HepG2 (cell line): ENCODE data around the gene MSI2.

Source experiments
- CHD2 ChIP-seq: IDR thresholded peaks from 2 replicates; pipeline ENCODE4 v1.6.1; 2011; ENCODE audit warnings: low read depth, low read length, improper control_type of control experiment
- RFX5 ChIP-seq: IDR thresholded peaks from 2 replicates; pipeline ENCODE4 v1.6.1; 2011; ENCODE audit warnings: low read depth, low read length, improper control_type of control experiment
- TF ChIP-seq, protein P1 (sequence below): sonication (generic); formaldehyde crosslinking; IDR thresholded peaks from 2 replicates; pipeline ENCODE4 v1.5.0; 2020; ENCODE audit warnings: missing genetic modification reagents

DNA sequence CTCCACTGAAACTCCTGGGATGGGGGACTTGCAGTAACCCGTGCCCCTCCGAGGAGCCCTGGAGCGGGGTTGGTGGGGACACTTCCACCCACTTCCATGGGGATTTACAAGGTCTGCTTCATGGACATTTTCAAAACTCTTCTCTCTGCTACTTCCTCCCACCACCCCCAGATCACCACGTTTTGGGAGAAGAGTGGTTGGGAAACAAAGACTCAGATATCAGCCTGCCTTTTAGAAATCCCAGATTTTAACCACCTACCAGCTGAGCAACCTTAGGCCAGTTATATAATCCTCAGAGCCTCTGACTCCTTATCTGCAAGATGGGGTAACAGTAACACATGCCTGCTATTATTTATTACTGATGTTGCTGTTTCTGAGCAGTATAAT, 304.0 kb downstream of the MSI2 start:
- TF ChIP-seq, protein P1, sequence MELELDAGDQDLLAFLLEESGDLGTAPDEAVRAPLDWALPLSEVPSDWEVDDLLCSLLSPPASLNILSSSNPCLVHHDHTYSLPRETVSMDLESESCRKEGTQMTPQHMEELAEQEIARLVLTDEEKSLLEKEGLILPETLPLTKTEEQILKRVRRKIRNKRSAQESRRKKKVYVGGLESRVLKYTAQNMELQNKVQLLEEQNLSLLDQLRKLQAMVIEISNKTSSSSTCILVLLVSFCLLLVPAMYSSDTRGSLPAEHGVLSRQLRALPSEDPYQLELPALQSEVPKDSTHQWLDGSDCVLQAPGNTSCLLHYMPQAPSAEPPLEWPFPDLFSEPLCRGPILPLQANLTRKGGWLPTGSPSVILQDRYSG = no peak
- TF ChIP-seq RFX5 (no peak), CHD2 (no peak)
